Liver (tissue), 9 donors: Measurements from ENCODE around the gene IMPA2. TPM values are rescaled to one million over a fixed set of nuclear protein-coding genes. Genes with fewer than 3 reads are reported as not detected.

Experiments used
- DNase-seq: peaks from one replicate; pipeline ENCODE4 v3.0.0-alpha.2; 2017; ENCODE audit warnings: low spot score
- H3K27ac ChIP-seq, 2 donors: one replicate each; pipeline ENCODE4 v1.7.0; 2013; ENCODE audit warnings: inconsistent platforms in 2 of 2, low read length in 2 of 2, control low read depth in 1 of 2, low read depth in 1 of 2, mild to moderate bottlenecking in 1 of 2
- H3K27me3 ChIP-seq, 4 donors: one replicate each; pipeline versions ENCODE4 v1.6.1 to v1.7.0; 2013; ENCODE audit warnings: low read length in 3 of 4, inconsistent platforms in 1 of 4, mild to moderate bottlenecking in 1 of 4, moderate library complexity in 1 of 4; ENCODE audit not compliant: control insufficient read depth in 4 of 4, insufficient read depth in 4 of 4
- H3K36me3 ChIP-seq, 4 donors: one replicate each; pipeline versions ENCODE4 v1.6.1 to v1.7.0; 2013; ENCODE audit warnings: low read length in 3 of 4, mild to moderate bottlenecking in 3 of 4, low read depth in 1 of 4, moderate library complexity in 1 of 4; ENCODE audit not compliant: control insufficient read depth in 4 of 4, insufficient read depth in 3 of 4
- H3K4me1 ChIP-seq, 4 donors: one replicate each; pipeline versions ENCODE4 v1.6.1 to v1.7.0; 2013; ENCODE audit warnings: low read length in 3 of 4, mild to moderate bottlenecking in 3 of 4, moderate library complexity in 1 of 4; ENCODE audit not compliant: control insufficient read depth in 4 of 4, insufficient read depth in 4 of 4
- H3K4me3 ChIP-seq, 3 donors: one replicate each; pipeline versions ENCODE4 v1.6.1 to v1.7.0; 2013; ENCODE audit warnings: low read length in 3 of 3, control low read depth in 1 of 3, low read depth in 1 of 3, mild to moderate bottlenecking in 1 of 3
- H3K9ac ChIP-seq, 2 donors: one replicate each; pipeline ENCODE4 v1.7.0; 2013; ENCODE audit warnings: low read length in 2 of 2, mild to moderate bottlenecking in 2 of 2, moderate library complexity in 2 of 2, control low read depth in 1 of 2, low read depth in 1 of 2
- H3K9me3 ChIP-seq, 4 donors: one replicate each; pipeline versions ENCODE4 v1.6.1 to v1.7.0; 2013; ENCODE audit warnings: low read length in 3 of 4; ENCODE audit not compliant: control insufficient read depth in 4 of 4
- EGR1 ChIP-seq, 2 donors: IDR thresholded peaks; 2 replicates each; pipeline ENCODE4 v1.6.1; 2016 to 2018; ENCODE audit warnings: antibody characterized with exemption in 2 of 2, low read depth in 2 of 2
- FOXA1 ChIP-seq: IDR thresholded peaks from 2 replicates; pipeline ENCODE4 v1.6.1; 2016; ENCODE audit warnings: antibody characterized with exemption
- FOXA2 ChIP-seq: IDR thresholded peaks from 2 replicates; pipeline ENCODE4 v1.6.1; 2016; ENCODE audit warnings: antibody characterized with exemption
- HNF4A ChIP-seq, 2 donors: conservative IDR thresholded peaks; 2 replicates each; pipeline ENCODE4 v1.6.1; 2016; ENCODE audit warnings: antibody characterized with exemption in 2 of 2, mild to moderate bottlenecking in 2 of 2
- HNF4G ChIP-seq: IDR thresholded peaks from 2 replicates; pipeline ENCODE4 v1.6.1; 2016; ENCODE audit warnings: antibody characterized with exemption
- JUND ChIP-seq, 2 donors: IDR thresholded peaks; 2 replicates each; pipeline ENCODE4 v1.6.1; 2016; ENCODE audit warnings: antibody characterized with exemption in 2 of 2
- NR2F2 ChIP-seq: IDR thresholded peaks from 2 replicates; pipeline ENCODE4 v1.6.1; 2016; ENCODE audit warnings: antibody characterized with exemption
- RAD21 ChIP-seq, 2 donors: IDR thresholded peaks; 2 replicates each; pipeline ENCODE4 v1.6.1; 2016; ENCODE audit warnings: antibody characterized with exemption in 2 of 2, mild to moderate bottlenecking in 2 of 2
- RXRA ChIP-seq, 2 donors: IDR thresholded peaks; 2 replicates each; pipeline ENCODE4 v1.6.1; 2017 to 2018; ENCODE audit warnings: antibody characterized with exemption in 2 of 2, mild to moderate bottlenecking in 1 of 2
- TAF1 ChIP-seq: conservative IDR thresholded peaks from 2 replicates; pipeline ENCODE4 v1.6.1; 2016; ENCODE audit warnings: antibody characterized with exemption, mild to moderate bottlenecking
- YY1 ChIP-seq: IDR thresholded peaks from 2 replicates; pipeline ENCODE4 v1.6.1; 2016; ENCODE audit warnings: antibody characterized with exemption, mild to moderate bottlenecking
- WGBS: extraction: QIAGEN DNeasy Blood & Tissue Kit; methylation state at CpG from one replicate; pipeline ENCODE4 v1.1.7; 2013; 5-methylcytosine and 5-hydroxymethylcytosine counted together
- polyA plus RNA-seq, 2 donors: library from polyadenylated mRNA; stranded (reverse) in 1 of 2; unstranded in 1 of 2; fragments of 200-250 nt in 1 of 2; fragments of >200 nt in 1 of 2; fragmentation: Nextera tagmentation in 1 of 2; extraction: Ambion mirVana in 1 of 2; gene quantifications; one replicate each; pipeline versions ENCODE4 v1.2.1 to v1.2.3, GENCODE V29; 2013 to 2015
- total RNA-seq, 2 donors: library from RNA; depleted of rRNA; stranded (reverse); fragments of >200 nt; gene quantifications; one replicate each; pipeline ENCODE4 v1.2.3, GENCODE V29; 2014
- TF ChIP-seq, protein P1 (sequence below): IDR thresholded peaks from 2 replicates; pipeline ENCODE4 v1.6.1; 2016; ENCODE audit warnings: antibody characterized with exemption
- TF ChIP-seq, protein P2 (sequence below): IDR thresholded peaks from 2 replicates; pipeline ENCODE4 v1.6.1; 2016; ENCODE audit warnings: antibody characterized with exemption, mild to moderate bottlenecking
- TF ChIP-seq, protein P3 (sequence below): IDR thresholded peaks from 2 replicates; pipeline ENCODE4 v1.6.1; 2016; ENCODE audit warnings: antibody characterized with exemption
- TF ChIP-seq, protein P4 (sequence below): fragments of 150-350 bp; IDR thresholded peaks from 2 replicates; pipeline ENCODE4 v1.5.1; 2017; ENCODE audit warnings: improper control_type of control experiment, low read depth, low read length; ENCODE audit not compliant: missing input control
- TF ChIP-seq, protein P5 (sequence below): IDR thresholded peaks from 2 replicates; pipeline ENCODE4 v1.6.1; 2016; ENCODE audit warnings: antibody characterized with exemption
- donor health status: healthy.
- donor health status: healthy.
- donor health status: healthy.
- donor health status: healthy.
- donor health status: healthy.

Gene IMPA2
- total and polyA plus RNA-seq, 4 donors = 27.5 to 55.8 (median 48.2) TPM

DNA sequence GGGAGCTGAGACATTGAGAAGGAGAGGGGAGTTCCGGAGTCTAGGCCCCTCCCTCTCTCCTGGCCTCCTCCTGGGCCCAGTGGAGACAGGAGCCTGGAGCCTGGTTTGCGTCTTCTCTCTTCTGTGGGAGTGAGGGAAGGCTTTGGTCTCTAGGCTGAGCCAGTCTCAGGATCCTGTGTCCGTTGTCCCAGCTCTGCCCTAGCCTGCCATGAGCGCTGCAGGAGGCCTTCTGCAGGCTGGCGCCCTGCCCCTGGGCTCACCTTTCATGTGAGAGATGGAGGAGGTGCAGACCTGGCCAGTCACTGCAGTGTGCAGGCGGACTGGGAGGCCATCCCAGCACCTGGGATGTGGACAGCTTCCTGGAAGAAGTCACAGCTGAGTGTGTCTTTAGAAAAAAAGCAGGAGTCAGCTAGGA is 8.7 kb downstream of the IMPA2 start:
- Histone ChIP-seq H3K9ac (no peak overlapping the region), H3K4me1 (peaks cover 0 to 5% (median 2%) of the 10 kb centered on the region in 4 donors), H3K36me3 (no peaks in the 10 kb centered on the region), H3K27ac (no peak overlapping the region), H3K27me3 (no peaks in the 10 kb centered on the region), H3K9me3 (no peaks in the 10 kb centered on the region), H3K4me3 (no peak overlapping the region)
- no peak for DNase-seq
- TF ChIP-seq TAF1 (no peak), YY1 (no peak), NR2F2 (no peak), EGR1 (IDR thresholded peaks at IDR 0.05; ENCODE audit: low read depth in 2 of 2) (no peak), HNF4A (conservative IDR thresholded peaks at IDR 0.05) (peak; percentile 30 to 36), JUND (IDR thresholded peaks at IDR 0.05) (no peak), RXRA (IDR thresholded peaks at IDR 0.05) (peak; percentile 36 to 62), RAD21 (IDR thresholded peaks at IDR 0.05) (no peak), FOXA2 (no peak), HNF4G (no peak), FOXA1 (no peak)
- TF ChIP-seq, protein P1, sequence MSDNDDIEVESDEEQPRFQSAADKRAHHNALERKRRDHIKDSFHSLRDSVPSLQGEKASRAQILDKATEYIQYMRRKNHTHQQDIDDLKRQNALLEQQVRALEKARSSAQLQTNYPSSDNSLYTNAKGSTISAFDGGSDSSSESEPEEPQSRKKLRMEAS = no peak
- TF ChIP-seq, protein P2, sequence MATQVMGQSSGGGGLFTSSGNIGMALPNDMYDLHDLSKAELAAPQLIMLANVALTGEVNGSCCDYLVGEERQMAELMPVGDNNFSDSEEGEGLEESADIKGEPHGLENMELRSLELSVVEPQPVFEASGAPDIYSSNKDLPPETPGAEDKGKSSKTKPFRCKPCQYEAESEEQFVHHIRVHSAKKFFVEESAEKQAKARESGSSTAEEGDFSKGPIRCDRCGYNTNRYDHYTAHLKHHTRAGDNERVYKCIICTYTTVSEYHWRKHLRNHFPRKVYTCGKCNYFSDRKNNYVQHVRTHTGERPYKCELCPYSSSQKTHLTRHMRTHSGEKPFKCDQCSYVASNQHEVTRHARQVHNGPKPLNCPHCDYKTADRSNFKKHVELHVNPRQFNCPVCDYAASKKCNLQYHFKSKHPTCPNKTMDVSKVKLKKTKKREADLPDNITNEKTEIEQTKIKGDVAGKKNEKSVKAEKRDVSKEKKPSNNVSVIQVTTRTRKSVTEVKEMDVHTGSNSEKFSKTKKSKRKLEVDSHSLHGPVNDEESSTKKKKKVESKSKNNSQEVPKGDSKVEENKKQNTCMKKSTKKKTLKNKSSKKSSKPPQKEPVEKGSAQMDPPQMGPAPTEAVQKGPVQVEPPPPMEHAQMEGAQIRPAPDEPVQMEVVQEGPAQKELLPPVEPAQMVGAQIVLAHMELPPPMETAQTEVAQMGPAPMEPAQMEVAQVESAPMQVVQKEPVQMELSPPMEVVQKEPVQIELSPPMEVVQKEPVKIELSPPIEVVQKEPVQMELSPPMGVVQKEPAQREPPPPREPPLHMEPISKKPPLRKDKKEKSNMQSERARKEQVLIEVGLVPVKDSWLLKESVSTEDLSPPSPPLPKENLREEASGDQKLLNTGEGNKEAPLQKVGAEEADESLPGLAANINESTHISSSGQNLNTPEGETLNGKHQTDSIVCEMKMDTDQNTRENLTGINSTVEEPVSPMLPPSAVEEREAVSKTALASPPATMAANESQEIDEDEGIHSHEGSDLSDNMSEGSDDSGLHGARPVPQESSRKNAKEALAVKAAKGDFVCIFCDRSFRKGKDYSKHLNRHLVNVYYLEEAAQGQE = peak; percentile 97
- TF ChIP-seq, protein P3, sequence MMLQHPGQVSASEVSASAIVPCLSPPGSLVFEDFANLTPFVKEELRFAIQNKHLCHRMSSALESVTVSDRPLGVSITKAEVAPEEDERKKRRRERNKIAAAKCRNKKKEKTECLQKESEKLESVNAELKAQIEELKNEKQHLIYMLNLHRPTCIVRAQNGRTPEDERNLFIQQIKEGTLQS = no peak
- TF ChIP-seq, protein P4, sequence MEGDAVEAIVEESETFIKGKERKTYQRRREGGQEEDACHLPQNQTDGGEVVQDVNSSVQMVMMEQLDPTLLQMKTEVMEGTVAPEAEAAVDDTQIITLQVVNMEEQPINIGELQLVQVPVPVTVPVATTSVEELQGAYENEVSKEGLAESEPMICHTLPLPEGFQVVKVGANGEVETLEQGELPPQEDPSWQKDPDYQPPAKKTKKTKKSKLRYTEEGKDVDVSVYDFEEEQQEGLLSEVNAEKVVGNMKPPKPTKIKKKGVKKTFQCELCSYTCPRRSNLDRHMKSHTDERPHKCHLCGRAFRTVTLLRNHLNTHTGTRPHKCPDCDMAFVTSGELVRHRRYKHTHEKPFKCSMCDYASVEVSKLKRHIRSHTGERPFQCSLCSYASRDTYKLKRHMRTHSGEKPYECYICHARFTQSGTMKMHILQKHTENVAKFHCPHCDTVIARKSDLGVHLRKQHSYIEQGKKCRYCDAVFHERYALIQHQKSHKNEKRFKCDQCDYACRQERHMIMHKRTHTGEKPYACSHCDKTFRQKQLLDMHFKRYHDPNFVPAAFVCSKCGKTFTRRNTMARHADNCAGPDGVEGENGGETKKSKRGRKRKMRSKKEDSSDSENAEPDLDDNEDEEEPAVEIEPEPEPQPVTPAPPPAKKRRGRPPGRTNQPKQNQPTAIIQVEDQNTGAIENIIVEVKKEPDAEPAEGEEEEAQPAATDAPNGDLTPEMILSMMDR = no peak
- TF ChIP-seq, protein P5, sequence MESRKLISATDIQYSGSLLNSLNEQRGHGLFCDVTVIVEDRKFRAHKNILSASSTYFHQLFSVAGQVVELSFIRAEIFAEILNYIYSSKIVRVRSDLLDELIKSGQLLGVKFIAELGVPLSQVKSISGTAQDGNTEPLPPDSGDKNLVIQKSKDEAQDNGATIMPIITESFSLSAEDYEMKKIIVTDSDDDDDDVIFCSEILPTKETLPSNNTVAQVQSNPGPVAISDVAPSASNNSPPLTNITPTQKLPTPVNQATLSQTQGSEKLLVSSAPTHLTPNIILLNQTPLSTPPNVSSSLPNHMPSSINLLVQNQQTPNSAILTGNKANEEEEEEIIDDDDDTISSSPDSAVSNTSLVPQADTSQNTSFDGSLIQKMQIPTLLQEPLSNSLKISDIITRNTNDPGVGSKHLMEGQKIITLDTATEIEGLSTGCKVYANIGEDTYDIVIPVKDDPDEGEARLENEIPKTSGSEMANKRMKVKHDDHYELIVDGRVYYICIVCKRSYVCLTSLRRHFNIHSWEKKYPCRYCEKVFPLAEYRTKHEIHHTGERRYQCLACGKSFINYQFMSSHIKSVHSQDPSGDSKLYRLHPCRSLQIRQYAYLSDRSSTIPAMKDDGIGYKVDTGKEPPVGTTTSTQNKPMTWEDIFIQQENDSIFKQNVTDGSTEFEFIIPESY = no peak
- WGBS = 69% methylated on average over 6 of the region's 6 CpGs

DNA sequence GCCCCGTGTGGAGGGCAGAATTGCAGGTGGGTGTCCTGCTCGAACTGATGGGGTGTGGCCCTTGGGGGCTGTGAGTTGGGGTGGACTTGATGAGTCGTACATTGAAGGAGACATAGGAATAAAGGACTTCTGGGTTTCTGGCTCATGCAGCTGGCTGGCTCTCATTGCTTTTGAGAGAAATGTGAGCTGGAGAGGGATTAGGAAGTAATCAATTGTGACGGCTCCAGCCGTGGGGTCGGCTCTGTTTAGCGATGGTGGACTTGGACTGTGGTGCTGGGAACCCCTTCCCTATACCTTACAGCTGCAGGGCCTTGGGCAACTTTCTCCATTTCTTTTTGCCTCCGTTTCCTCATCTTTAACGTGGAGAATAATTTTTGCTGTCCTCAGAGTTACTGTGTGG is 9.2 kb downstream of the IMPA2 start:
- no peak for DNase-seq
- Histone ChIP-seq H3K4me1 (peaks cover 0 to 10% (median 5%) of the 10 kb centered on the region in 4 donors), H3K4me3 (no peak overlapping the region), H3K9ac (no peak overlapping the region), H3K27ac (no peak overlapping the region), H3K27me3 (no peaks in the 10 kb centered on the region), H3K36me3 (no peaks in the 10 kb centered on the region), H3K9me3 (no peaks in the 10 kb centered on the region)
- TF ChIP-seq JUND (IDR thresholded peaks at IDR 0.05) = no peak
- no peak for TF ChIP-seq RXRA (IDR thresholded peaks at IDR 0.05)
- WGBS = 85% methylated on average over 9 of the region's 9 CpGs
